Measurements from ENCODE around the gene SUN1. TPM values are rescaled to one million over a fixed set of nuclear protein-coding genes. Genes with fewer than 3 reads are reported as not detected.
A peak's percentile ranks its signal among the peaks of the same experiment; 100 is the strongest.

SUN1 gene
- total and polyA plus RNA-seq, 10 of the 15 experiments (the other 5 are each of a cell fraction or from before 2014, with no cell fraction given): 27.8 to 107 (median 65.8) TPM

GRCh38 chr7:830069-830468 lies 2.2 kb upstream of the SUN1 start:
- WGBS (ENCODE audit: insufficient coverage, insufficient replicate concordance, low lambda C conversion rate, missing lambda C conversion rate): 72% methylated on average over 12 of the region's 12 CpGs
- intact Hi-C loops (cut with micrococcal nuclease; ENCODE audit: unreplicated experiment): no loop called here
- no TSS peak for BruUV-seq (replicated peaks)
- H3K27me3 ChIP-seq (replicated peaks in 1 of 2; ENCODE audit: control insufficient read depth in 2 of 2, insufficient read depth in 2 of 2, low read length in 1 of 2): no peaks in the 10 kb centered on the region
- no peak for TF ChIP-seq MYC (IDR thresholded peaks at IDR 0.05; ENCODE audit: insufficient read depth, insufficient read length, insufficient replicate concordance, low read length, severe bottlenecking)
- no peak for ATAC-seq
- no peaks in the 10 kb centered on the region; the same call in 1 of the 2 replicates for H4K20me1 ChIP-seq (ENCODE audit: control insufficient read depth, insufficient read depth)
- ChIA-PET CTCF (no interaction called here), POLR2A (interaction anchor here (6.4 kb wide), 1 partner anchor 12 kb away, joined by 34 read pairs; no protein-coding TSS in a partner anchor), RAD21 (ENCODE audit: unreplicated experiment) (no interaction called here), SMC1A (ENCODE audit: uncharacterized antibody, unreplicated experiment) (no interaction called here)
- no peak overlapping the region for H2AFZ ChIP-seq (ENCODE audit: control insufficient read depth, low read depth, low read length)
- peak overlapping the region; percentile 77 for H3K27ac ChIP-seq (ENCODE audit: control insufficient read depth, insufficient read depth)
- peaks cover 5 to 11% of the 10 kb centered on the region in 2 experiments for H3K36me3 ChIP-seq (ENCODE audit: control insufficient read depth in 2 of 2, insufficient read depth in 2 of 2, low read length in 1 of 2)
- H3K9ac ChIP-seq (ENCODE audit: control insufficient read depth, insufficient read depth, low read length): no peak overlapping the region
- in situ Hi-C loops (cut with MboI): no loop called here
- no peak overlapping the region for H3K4me3 ChIP-seq
- H3K79me2 ChIP-seq (ENCODE audit: control insufficient read depth, insufficient read depth, low read length): peaks cover 58% of the 10 kb centered on the region
- H3K4me2 ChIP-seq (ENCODE audit: control insufficient read depth, insufficient read depth): peak overlapping the region; percentile 31; the same call in 1 of the 2 replicates
- no peaks in the 10 kb centered on the region for H3K9me3 ChIP-seq (replicated peaks; ENCODE audit: control insufficient read depth, insufficient read depth, low read length)
- DNase-seq (ENCODE audit: low read depth, low spot score): no peak
- FAIRE-seq: no peak
- H3K4me1 ChIP-seq (ENCODE audit: control insufficient read depth, insufficient read depth, low read length): peaks cover 27% of the 10 kb centered on the region

GRCh38 chr7:831596-832166 lies 595 bp upstream of the SUN1 start:
- ChIA-PET RAD21 (ENCODE audit: unreplicated experiment) (interaction anchor here (0.8 to 1.7 kb wide), 4 partner anchors 11 to 42 kb away, joined by 3 to 14 read pairs (median 6); no protein-coding TSS in a partner anchor), SMC1A (ENCODE audit: uncharacterized antibody, unreplicated experiment) (interaction anchor here (1.1 to 2.5 kb wide), 7 partner anchors 14 to 99 kb away, joined by 3 to 11 read pairs (median 4); no protein-coding TSS in a partner anchor), CTCF (interaction anchor here (0.7 to 1.5 kb wide), 8 partner anchors 9 to 43 kb away, joined by 3 to 8 read pairs (median 3); no protein-coding TSS in a partner anchor), POLR2A (interaction anchor here (1.3 to 6.4 kb wide), 3 partner anchors 13 to 18 kb away, joined by 3 to 34 read pairs (median 11); no protein-coding TSS in a partner anchor)
- H3K9ac ChIP-seq (ENCODE audit: control insufficient read depth, insufficient read depth, low read length): peak overlapping the region; percentile 48
- peak; percentile 87 for ATAC-seq
- peaks cover 27% of the 10 kb centered on the region for H3K4me1 ChIP-seq (ENCODE audit: control insufficient read depth, insufficient read depth, low read length)
- H3K4me2 ChIP-seq (ENCODE audit: control insufficient read depth, insufficient read depth): peak overlapping the region; percentile 92
- H3K9me3 ChIP-seq (replicated peaks; ENCODE audit: control insufficient read depth, insufficient read depth, low read length): no peaks in the 10 kb centered on the region
- H4K20me1 ChIP-seq (ENCODE audit: control insufficient read depth, insufficient read depth): no peaks in the 10 kb centered on the region; the same call in 1 of the 2 replicates
- H3K27ac ChIP-seq (ENCODE audit: control insufficient read depth, insufficient read depth): peak overlapping the region; percentile 77
- no peaks in the 10 kb centered on the region for H3K27me3 ChIP-seq (replicated peaks in 1 of 2; ENCODE audit: control insufficient read depth in 2 of 2, insufficient read depth in 2 of 2, low read length in 1 of 2)
- BruUV-seq (replicated peaks): no TSS peak
- intact Hi-C loops (cut with micrococcal nuclease; ENCODE audit: unreplicated experiment) (no loop called here), in situ Hi-C loops (cut with MboI) (no loop called here)
- peak; percentile 64 for DNase-seq (ENCODE audit: low read depth, low spot score)
- H3K36me3 ChIP-seq (ENCODE audit: control insufficient read depth in 2 of 2, insufficient read depth in 2 of 2, low read length in 1 of 2): peaks cover 2 to 10% of the 10 kb centered on the region in 2 experiments
- H3K79me2 ChIP-seq (ENCODE audit: control insufficient read depth, insufficient read depth, low read length): peaks cover 53% of the 10 kb centered on the region
- FAIRE-seq: peak; percentile 91
- H3K4me3 ChIP-seq: peak overlapping the region; percentile 31
- no peak overlapping the region for H2AFZ ChIP-seq (ENCODE audit: control insufficient read depth, low read depth, low read length)
- 0% methylated on average over 7 of the region's 7 CpGs for WGBS (ENCODE audit: insufficient coverage, insufficient replicate concordance, low lambda C conversion rate, missing lambda C conversion rate)
- TF ChIP-seq ZNF274 (IDR thresholded peaks at IDR 0.05; ENCODE audit: insufficient read depth, insufficient read length): no peak
- TF ChIP-seq NBN (IDR thresholded peaks at IDR 0.05): peak; percentile 26; the same call in 1 of the 2 replicates
- no peak for TF ChIP-seq EZH2 (IDR thresholded peaks at IDR 0.05; ENCODE audit: borderline replicate concordance, control insufficient read depth, low read depth, low read length)
- TF ChIP-seq BMI1 (IDR thresholded peaks at IDR 0.05; ENCODE audit: borderline replicate concordance): no peak
- TF ChIP-seq NFIC (IDR thresholded peaks at IDR 0.05; ENCODE audit: low read depth, low read length): peak; percentile 83
- TF ChIP-seq MEF2B (IDR thresholded peaks at IDR 0.05; ENCODE audit: partially characterized antibody, poor library complexity, severe bottlenecking): peak; percentile 85
- TF ChIP-seq ZNF687 (IDR thresholded peaks at IDR 0.05): no peak
- TF ChIP-seq FOXM1 (IDR thresholded peaks at IDR 0.05; ENCODE audit: low read depth, low read length): peak; percentile 40; the same call in 1 of the 2 replicates
- peak; percentile 37; the same call in 1 of the 2 replicates for TF ChIP-seq RUNX3 (IDR thresholded peaks at IDR 0.05; ENCODE audit: low read length)
- TF ChIP-seq TCF3 (IDR thresholded peaks at IDR 0.05; ENCODE audit: borderline replicate concordance, insufficient read depth, low read depth, low read length): no peak
